Measurements from ENCODE around the gene ZFP36.

Gene ZFP36

DNA sequence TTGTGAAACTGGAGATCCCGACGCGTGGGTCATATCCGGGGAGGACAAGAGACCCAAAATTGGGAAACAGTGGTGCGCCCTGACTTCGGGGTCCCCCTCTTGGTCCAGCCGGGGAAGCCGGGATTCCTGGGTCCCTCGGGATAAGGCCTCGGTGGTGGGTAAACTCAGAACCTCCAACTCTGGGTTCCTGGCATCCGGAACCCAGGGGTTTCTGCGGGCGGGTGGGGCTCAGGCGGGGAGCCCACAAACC lies 688 bp downstream of the ZFP36 start:
- no peak for DNase-seq

DNA sequence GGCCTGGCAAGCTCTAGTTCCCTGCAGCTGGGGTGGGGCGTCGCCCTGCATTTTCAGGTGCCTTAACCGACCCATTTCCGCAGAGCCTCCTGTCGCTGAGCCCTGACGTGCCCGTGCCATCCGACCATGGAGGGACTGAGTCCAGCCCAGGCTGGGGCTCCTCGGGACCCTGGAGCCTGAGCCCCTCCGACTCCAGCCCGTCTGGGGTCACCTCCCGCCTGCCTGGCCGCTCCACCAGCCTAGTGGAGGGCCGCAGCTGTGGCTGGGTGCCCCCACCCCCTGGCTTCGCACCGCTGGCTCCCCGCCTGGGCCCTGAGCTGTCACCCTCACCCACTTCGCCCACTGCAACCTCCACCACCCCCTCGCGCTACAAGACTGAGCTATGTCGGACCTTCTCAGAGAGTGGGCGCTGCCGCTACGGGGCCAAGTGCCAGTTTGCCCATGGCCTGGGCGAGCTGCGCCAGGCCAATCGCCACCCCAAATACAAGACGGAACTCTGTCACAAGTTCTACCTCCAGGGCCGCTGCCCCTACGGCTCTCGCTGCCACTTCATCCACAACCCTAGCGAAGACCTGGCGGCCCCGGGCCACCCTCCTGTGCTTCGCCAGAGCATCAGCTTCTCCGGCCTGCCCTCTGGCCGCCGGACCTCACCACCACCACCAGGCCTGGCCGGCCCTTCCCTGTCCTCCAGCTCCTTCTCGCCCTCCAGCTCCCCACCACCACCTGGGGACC lies 1.2 kb downstream of the ZFP36 start:
- DNase-seq = no peak

- DNase-seq = no peak
These were observed 2.0 kb downstream of the ZFP36 start for GRCh38 chr19:39408392-39409207.

- peak; percentile 89 for DNase-seq
These were observed 2.8 kb downstream of the ZFP36 start for GRCh38 chr19:39409208-39410016.

- peak; percentile 85 for DNase-seq
These were observed 3.6 kb downstream of the ZFP36 start for GRCh38 chr19:39410017-39410830.

GRCh38 chr19:39410831-39411080 lies 4.1 kb downstream of the ZFP36 start:
- DNase-seq = no peak

DNA sequence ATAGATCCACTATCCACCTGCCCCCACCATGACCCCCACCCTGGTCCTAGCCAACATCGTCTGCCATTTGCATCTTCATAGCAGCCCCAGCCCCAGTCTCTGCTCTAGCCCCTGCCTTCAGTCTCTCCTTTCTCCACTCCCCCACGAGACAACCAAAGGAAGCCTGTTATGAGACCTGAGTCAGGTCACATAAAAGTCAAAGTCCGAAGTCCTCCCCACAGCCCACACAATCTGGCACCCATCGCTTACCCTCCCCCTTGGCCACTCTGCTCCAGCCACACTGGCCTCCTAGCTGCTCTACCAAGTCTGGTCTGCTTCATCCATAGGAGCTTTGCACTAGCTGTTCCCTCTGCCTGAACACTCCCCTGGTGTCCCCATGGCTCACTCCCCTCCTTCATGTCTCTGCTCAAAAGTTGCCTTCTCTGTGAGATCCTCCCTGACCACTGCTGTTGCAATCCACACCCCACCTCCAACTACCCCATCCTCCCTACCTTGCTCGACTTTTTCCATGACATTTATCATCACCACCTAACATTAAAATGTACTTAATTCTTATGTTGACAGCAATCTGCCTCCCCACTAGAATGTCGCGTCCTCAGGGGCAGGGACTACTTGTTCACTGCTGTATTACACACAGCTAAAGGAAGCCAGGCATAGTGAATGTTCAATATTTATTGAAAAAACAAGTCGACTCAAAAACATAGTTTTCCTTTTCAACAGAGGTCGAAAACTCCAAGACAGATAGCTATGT lies 4.6 kb downstream of the ZFP36 start:
- peak; percentile 69 for DNase-seq

- DNase-seq = peak; percentile 93
These were observed 5.1 kb downstream of the ZFP36 start for GRCh38 chr19:39411832-39412099.

DNA sequence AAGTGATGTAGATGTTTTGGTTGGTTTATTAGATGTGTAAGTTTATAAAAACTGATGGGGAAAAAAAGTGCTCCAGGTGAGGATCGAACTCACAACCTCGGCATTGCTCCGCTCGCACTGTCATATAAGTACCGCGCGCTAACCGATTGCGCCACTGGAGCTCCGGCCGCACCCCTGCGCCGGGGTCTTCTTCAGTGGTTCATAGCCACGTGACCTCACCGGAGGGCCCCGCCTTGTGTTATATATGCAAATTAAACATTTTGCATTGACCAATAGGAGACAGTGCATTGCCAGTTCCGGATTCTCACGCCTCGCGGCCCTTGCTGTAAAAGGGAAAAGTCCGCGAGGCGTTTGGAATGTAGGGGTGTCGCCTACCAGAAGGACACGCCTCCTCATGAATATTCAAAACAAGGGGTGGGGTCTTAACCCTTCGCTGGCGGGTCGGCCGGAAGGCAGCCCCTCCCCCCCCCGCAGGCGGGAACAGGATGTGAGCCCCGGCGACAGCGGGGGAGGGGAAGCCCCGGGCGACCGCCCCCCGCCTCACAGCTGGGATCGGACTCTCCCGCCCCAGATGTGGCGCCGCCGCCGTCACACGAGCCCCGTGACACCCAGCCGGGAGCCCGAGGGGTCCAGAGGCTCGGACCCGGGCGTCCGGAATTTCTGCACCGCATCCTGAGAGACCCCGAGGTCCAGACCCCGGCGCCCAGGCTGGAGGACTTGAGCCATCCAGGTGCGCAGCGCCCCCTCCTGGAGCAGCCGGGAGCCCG lies 5.6 kb downstream of the ZFP36 start, which contains the start of gene PLEKHG2:
TSS of gene PLEKHG2 (plus strand) at position 570 of the 767 bp plus-strand sequence. CDS start 1,418 bp downstream, outside the sequence.
- DNase-seq = peak; percentile 99

GRCh38 chr19:39412867-39413271 lies 6.2 kb downstream of the ZFP36 start:
- DNase-seq = no peak

DNA sequence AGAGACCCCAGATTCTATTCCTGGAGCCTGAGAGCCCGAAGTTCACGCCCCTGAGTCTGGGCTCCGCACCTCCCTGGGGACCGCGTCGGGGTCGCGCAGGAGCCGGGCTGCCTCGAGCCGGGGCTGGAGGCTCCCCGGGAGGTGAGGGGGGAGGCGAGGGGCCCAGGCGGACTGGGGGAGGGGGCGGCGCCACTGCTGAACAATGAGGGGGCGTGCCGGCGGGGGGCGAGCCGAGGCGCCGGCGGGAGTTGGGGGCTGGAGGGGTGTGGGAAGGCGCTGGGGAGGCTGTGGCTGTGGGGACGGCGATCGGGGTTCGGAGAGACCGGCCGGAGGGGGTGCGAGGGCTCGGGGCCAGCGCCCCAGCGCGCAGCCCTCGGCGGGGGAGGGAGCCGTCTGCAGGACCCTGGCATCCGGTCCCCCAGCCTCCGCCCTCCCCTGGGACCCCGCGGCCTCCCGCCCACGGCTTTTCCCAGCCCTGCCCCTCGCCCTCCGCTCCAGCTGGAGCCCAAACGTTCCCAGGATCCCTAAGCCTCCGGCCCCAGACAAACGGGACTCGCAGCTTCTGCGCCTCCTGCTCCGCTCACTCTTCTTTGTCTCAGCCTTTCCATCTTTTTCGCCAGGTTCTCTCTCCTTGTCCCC lies 6.7 kb downstream of the ZFP36 start:
- DNase-seq = peak; percentile 90

- DNase-seq = no peak
These were observed 7.4 kb downstream of the ZFP36 start for GRCh38 chr19:39413911-39414608.

DNA sequence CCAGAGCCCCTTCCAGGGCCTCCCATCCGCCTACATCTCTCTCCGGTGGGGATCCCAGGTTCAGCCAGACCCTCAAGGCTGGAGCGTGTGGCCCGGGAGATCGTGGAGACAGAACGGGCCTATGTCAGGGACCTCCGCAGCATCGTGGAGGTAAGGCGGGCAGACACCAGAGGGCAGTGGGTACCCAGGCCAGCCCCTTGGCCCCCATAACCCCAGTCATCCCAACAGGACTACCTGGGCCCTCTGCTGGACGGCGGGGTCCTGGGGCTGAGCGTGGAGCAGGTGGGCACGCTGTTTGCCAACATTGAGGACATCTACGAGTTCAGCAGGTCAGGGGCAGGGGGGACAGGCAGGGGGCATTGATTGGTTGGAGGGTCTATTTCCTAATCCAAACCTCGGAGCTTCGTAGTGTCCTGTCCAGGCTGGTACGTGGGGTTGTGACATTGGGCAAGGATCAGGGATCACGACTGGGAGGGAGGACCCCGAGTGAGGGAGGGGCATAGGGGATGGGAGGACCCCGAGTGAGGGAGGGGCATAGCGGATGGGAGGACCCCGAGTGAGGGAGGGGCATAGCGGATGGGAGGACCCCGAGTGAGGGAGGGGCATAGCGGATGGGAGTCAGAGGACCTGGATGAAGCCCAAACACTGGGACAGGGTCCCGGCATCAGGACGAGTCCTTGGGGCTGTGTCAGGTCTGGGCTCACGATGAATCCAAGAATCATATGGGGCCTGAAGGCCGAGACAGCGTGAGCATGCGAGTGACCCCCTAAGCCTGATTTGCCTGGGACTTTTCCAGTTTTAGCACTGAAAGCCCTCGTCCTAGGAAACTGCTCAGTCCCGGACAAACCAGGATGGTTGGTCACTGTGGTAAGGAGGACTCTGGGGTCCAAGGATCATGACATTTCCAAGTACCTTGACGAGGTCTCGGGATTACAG lies 8.7 kb downstream of the ZFP36 start:
- peak; percentile 15 for DNase-seq

GRCh38 chr19:39416152-39417120 lies 9.8 kb downstream of the ZFP36 start:
- peak; percentile 33 for DNase-seq

GRCh38 chr19:39417463-39418181 lies 11.0 kb downstream of the ZFP36 start:
- peak; percentile 19 for DNase-seq

- no peak for DNase-seq
These were observed 12.4 kb downstream of the ZFP36 start for GRCh38 chr19:39419003-39419402.

DNA sequence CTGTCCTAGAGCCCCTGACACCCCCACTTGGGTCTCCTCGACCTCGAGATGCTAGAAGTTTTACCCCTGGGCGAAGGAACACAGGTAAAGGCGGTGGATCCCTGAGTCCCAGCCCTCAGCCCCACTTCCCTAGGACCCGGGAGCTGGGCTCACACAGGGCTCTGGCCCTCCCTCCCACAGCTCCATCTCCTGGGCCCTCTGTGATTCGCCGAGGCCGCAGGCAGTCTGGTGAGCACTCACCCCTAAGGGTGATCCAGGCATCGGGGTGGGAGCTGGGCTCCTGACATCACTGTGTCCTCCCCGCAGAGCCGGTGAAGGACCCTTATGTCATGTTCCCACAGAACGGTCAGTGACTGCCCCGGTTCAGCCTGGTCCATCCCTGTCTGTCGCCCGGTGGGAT lies 14.1 kb downstream of the ZFP36 start:
- no peak for DNase-seq

All from right hindlimb (tissue), 1 donor.